ACC112 (cell line): ENCODE results near the gene ARL15.

Experiments
- H2AFZ ChIP-seq: fragments of 200-600 bp; sonication (generic); one replicate; pipeline ENCODE4 v1.6.0; 2017; ENCODE audit warnings: antibody characterized with exemption, low read length; ENCODE audit not compliant: unreplicated experiment
- H3K27ac ChIP-seq: fragments of 200-600 bp; sonication (generic); 2 replicates; pipeline ENCODE4 v1.5.1; 2014; ENCODE audit warnings: low read depth, mild to moderate bottlenecking, antibody characterized with exemption, low read length, moderate library complexity
- H3K27me3 ChIP-seq: fragments of 200-600 bp; sonication (generic); 2 replicates; pipeline ENCODE4 v1.6.1; 2014; ENCODE audit warnings: mild to moderate bottlenecking, antibody characterized with exemption, low read length, moderate library complexity, mixed read lengths; ENCODE audit not compliant: insufficient read depth
- H3K36me3 ChIP-seq: fragments of 200-600 bp; sonication (generic); 2 replicates; pipeline ENCODE4 v1.6.1; 2016; ENCODE audit warnings: mild to moderate bottlenecking, antibody characterized with exemption, low read length, moderate library complexity, mixed read lengths; ENCODE audit not compliant: insufficient read depth
- H3K4me1 ChIP-seq: fragments of 200-600 bp; sonication (generic); one replicate; pipeline ENCODE4 v1.6.1; 2016; ENCODE audit warnings: low read length, mixed read lengths; ENCODE audit not compliant: insufficient read depth, unreplicated experiment, control insufficient read depth
- H3K4me3 ChIP-seq: fragments of 200-600 bp; sonication (generic); 2 replicates; pipeline ENCODE4 v1.5.1; 2014; ENCODE audit warnings: mild to moderate bottlenecking, low read depth, low read length
- H3K79me2 ChIP-seq: fragments of 200-600 bp; sonication (generic); one replicate; pipeline ENCODE4 v1.6.0; 2016; ENCODE audit warnings: low read length; ENCODE audit not compliant: control insufficient read depth, unreplicated experiment, insufficient read depth

The ARL15 gene

GRCh38 chr5:54272746-54273145 lies 37.6 kb downstream of the ARL15 start:
- H3K36me3 ChIP-seq, result no peaks in the 10 kb centered on the region
- no peaks in the 10 kb centered on the region for H3K79me2 ChIP-seq
- H3K27me3 ChIP-seq, result no peaks in the 10 kb centered on the region

GRCh38 chr5:54270326-54270725 lies 40.0 kb downstream of the ARL15 start:
- no peaks in the 10 kb centered on the region for H3K27me3 ChIP-seq
- no peak overlapping the region for H3K4me3 ChIP-seq
- no peak overlapping the region for H3K27ac ChIP-seq
- no peaks in the 10 kb centered on the region for H3K36me3 ChIP-seq
- H2AFZ ChIP-seq, result no peak overlapping the region
- H3K4me1 ChIP-seq, result no peaks in the 10 kb centered on the region
- no peaks in the 10 kb centered on the region for H3K79me2 ChIP-seq

More at GRCh38 chr5:54272746-54273145, 37.6 kb downstream of the ARL15 start:
- no peak overlapping the region for H3K27ac ChIP-seq
- H3K4me3 ChIP-seq, result no peak overlapping the region
- no peak overlapping the region for H2AFZ ChIP-seq
- H3K4me1 ChIP-seq, result no peaks in the 10 kb centered on the region

- no peaks in the 10 kb centered on the region for H3K79me2 ChIP-seq
- no peak overlapping the region for H3K4me3 ChIP-seq
- H2AFZ ChIP-seq, result no peak overlapping the region
- peaks cover 1% of the 10 kb centered on the region for H3K4me1 ChIP-seq
- no peaks in the 10 kb centered on the region for H3K36me3 ChIP-seq
- no peaks in the 10 kb centered on the region for H3K27me3 ChIP-seq
- no peak overlapping the region for H3K27ac ChIP-seq
Observed at GRCh38 chr5:54264574-54264973, 45.8 kb downstream of the ARL15 start.

GRCh38 chr5:54263447-54263846 lies 46.9 kb downstream of the ARL15 start:
- no peaks in the 10 kb centered on the region for H3K27me3 ChIP-seq
- no peak overlapping the region for H3K4me3 ChIP-seq
- H2AFZ ChIP-seq, result no peak overlapping the region
- H3K79me2 ChIP-seq, result no peaks in the 10 kb centered on the region
- H3K27ac ChIP-seq, result no peak overlapping the region
- no peaks in the 10 kb centered on the region for H3K36me3 ChIP-seq
- H3K4me1 ChIP-seq, result peaks cover 9% of the 10 kb centered on the region

- Histone ChIP-seq H3K36me3 (no peaks in the 10 kb centered on the region), H2AFZ (no peak overlapping the region), H3K27me3 (no peaks in the 10 kb centered on the region), H3K4me1 (peaks cover 9% of the 10 kb centered on the region), H3K79me2 (no peaks in the 10 kb centered on the region), H3K27ac (no peak overlapping the region), H3K4me3 (no peak overlapping the region)
Observed at GRCh38 chr5:54261596-54261995, 48.8 kb downstream of the ARL15 start.

- no peak overlapping the region for H3K27ac ChIP-seq
- H2AFZ ChIP-seq, result no peak overlapping the region
- H3K4me1 ChIP-seq, result peaks cover 9% of the 10 kb centered on the region
- H3K4me3 ChIP-seq, result no peak overlapping the region
- no peaks in the 10 kb centered on the region for H3K79me2 ChIP-seq
- H3K36me3 ChIP-seq, result no peaks in the 10 kb centered on the region
- H3K27me3 ChIP-seq, result no peaks in the 10 kb centered on the region
Observed at GRCh38 chr5:54259981-54260380, 50.4 kb downstream of the ARL15 start.

- H3K4me3 ChIP-seq, result no peak overlapping the region
- H3K79me2 ChIP-seq, result no peaks in the 10 kb centered on the region
- no peak overlapping the region for H3K27ac ChIP-seq
- no peaks in the 10 kb centered on the region for H3K27me3 ChIP-seq
- no peak overlapping the region for H2AFZ ChIP-seq
- H3K4me1 ChIP-seq, result peaks cover 9% of the 10 kb centered on the region
- H3K36me3 ChIP-seq, result no peaks in the 10 kb centered on the region
Observed at GRCh38 chr5:54259090-54259489, 51.3 kb downstream of the ARL15 start.

- H3K4me3 ChIP-seq, result no peak overlapping the region
- peaks cover 9% of the 10 kb centered on the region for H3K4me1 ChIP-seq
- H3K27ac ChIP-seq, result no peak overlapping the region
- no peak overlapping the region for H2AFZ ChIP-seq
- H3K27me3 ChIP-seq, result no peaks in the 10 kb centered on the region
- no peaks in the 10 kb centered on the region for H3K79me2 ChIP-seq
- no peaks in the 10 kb centered on the region for H3K36me3 ChIP-seq
Observed at GRCh38 chr5:54257366-54258118, 52.8 kb downstream of the ARL15 start.

GRCh38 chr5:54254482-54255198 lies 55.7 kb downstream of the ARL15 start:
- no peak overlapping the region for H3K4me3 ChIP-seq

GRCh38 chr5:54251981-54252380 lies 58.4 kb downstream of the ARL15 start:
- no peaks in the 10 kb centered on the region for H3K79me2 ChIP-seq

More at GRCh38 chr5:54254482-54255198, 55.7 kb downstream of the ARL15 start:
- Histone ChIP-seq H3K79me2 (no peaks in the 10 kb centered on the region), H3K27me3 (no peaks in the 10 kb centered on the region), H3K36me3 (no peaks in the 10 kb centered on the region), H2AFZ (no peak overlapping the region), H3K4me1 (peaks cover 9% of the 10 kb centered on the region), H3K27ac (no peak overlapping the region)

More at GRCh38 chr5:54251981-54252380, 58.4 kb downstream of the ARL15 start:
- Histone ChIP-seq H3K36me3 (no peaks in the 10 kb centered on the region), H3K27me3 (no peaks in the 10 kb centered on the region), H3K27ac (no peak overlapping the region), H3K4me3 (no peak overlapping the region), H3K4me1 (no peaks in the 10 kb centered on the region), H2AFZ (no peak overlapping the region)
